Measurements from ENCODE around the gene TCEANC.

Gene TCEANC

DNA sequence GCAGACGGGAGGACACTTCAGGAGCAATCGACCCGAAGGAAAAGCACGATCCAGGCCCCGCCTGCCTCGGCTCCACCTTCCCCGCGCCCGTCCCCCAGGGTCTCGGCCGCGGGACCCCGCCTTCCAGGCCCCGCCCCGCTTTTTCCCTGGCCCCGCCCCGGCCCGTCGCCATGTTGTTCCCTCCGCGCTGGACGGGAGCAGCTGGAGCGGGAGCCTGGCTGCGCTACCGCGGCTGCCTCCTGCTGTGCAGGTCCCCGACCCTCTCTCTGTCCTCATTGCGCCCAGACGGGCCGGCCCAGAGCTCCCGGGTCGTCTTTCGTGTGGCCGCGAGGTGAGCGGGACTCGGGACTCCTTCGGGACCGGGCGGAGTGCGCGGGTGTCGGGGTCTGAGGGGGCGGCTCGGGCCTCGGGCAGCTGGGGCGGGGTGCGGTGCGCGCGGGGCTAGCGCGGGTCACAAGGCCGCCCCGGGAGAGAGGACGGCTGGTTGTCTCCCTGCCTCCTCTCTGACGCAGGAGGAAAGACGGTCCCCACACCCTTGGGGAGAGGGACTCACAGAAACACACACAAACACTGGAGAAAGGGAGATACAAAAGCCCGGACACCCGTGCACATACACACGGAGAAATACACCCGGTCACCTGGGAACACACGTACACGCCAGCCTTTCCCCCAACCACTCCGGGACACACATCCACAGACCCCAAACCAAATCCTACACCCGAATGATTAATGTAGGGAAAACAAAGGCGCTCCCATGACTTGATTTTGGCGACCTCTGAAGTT, 36.2 kb downstream of the TCEANC start, which contains the start of gene RAB9A:
Gene RAB9A (plus strand): TSS at position 171 of the 783 bp plus-strand sequence. CDS start 19,619 bp downstream, outside the sequence.
- Histone ChIP-seq H3K79me2 (peaks cover 22% of the 10 kb centered on the region), H3K27ac (peak within 1 kb of the TSS; percentile 95), H3K4me1 (no peaks in the 10 kb centered on the region), H3K36me3 (ENCODE audit: control insufficient read depth, insufficient read depth, low read length) (no peaks in the 10 kb centered on the region), H3K4me2 (ENCODE audit: low read length) (peak within 1 kb of the TSS; percentile 80), H3K9me3 (ENCODE audit: control insufficient read depth, low read length) (no peaks in the 10 kb centered on the region), H2AFZ (peak within 1 kb of the TSS; percentile 76), H3K9ac (peak within 1 kb of the TSS; percentile 69), H3K4me3 (ENCODE audit: low read depth, low read length) (peak within 1 kb of the TSS; percentile 91), H3K27me3 (ENCODE audit: control insufficient read depth, insufficient read depth, low read length) (no peaks in the 10 kb centered on the region)
- TF ChIP-seq, protein P1, sequence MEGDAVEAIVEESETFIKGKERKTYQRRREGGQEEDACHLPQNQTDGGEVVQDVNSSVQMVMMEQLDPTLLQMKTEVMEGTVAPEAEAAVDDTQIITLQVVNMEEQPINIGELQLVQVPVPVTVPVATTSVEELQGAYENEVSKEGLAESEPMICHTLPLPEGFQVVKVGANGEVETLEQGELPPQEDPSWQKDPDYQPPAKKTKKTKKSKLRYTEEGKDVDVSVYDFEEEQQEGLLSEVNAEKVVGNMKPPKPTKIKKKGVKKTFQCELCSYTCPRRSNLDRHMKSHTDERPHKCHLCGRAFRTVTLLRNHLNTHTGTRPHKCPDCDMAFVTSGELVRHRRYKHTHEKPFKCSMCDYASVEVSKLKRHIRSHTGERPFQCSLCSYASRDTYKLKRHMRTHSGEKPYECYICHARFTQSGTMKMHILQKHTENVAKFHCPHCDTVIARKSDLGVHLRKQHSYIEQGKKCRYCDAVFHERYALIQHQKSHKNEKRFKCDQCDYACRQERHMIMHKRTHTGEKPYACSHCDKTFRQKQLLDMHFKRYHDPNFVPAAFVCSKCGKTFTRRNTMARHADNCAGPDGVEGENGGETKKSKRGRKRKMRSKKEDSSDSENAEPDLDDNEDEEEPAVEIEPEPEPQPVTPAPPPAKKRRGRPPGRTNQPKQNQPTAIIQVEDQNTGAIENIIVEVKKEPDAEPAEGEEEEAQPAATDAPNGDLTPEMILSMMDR (IDR thresholded peaks at IDR 0.05) = no peak

DNA sequence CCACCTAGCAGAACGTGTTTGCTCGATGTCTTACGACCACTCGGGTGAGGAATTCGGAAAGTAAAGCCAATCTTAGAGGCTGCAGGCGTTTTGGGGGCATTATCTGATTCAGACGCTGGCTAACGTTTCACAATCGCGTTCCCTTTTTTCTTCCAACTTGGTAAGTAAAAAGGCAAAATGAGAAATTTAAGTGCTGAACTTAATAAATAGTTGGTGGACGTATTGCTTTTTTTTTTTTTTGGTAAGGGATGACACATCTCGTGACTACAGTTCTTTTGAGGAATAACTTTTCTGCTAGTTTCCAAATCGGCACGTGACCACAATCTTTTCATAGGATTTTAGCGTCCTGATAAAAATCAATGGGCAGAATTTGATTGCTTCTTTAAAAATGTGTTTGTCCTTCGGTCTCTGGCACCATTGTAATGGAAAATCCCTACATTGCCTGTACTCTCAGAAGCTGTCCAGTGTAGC, 36.8 kb downstream of the TCEANC start:
- Histone ChIP-seq H3K4me1 (no peaks in the 10 kb centered on the region), H3K27me3 (ENCODE audit: control insufficient read depth, insufficient read depth, low read length) (no peaks in the 10 kb centered on the region), H3K79me2 (peaks cover 27% of the 10 kb centered on the region), H3K9me3 (ENCODE audit: control insufficient read depth, low read length) (no peaks in the 10 kb centered on the region), H3K4me2 (ENCODE audit: low read length) (peak overlapping the region; percentile 80), H3K4me3 (ENCODE audit: low read depth, low read length) (peak overlapping the region; percentile 91), H3K9ac (peak overlapping the region; percentile 69), H2AFZ (peak overlapping the region; percentile 76), H3K36me3 (ENCODE audit: control insufficient read depth, insufficient read depth, low read length) (no peaks in the 10 kb centered on the region), H3K27ac (peak overlapping the region; percentile 95)
- TF ChIP-seq, protein P1 (IDR thresholded peaks at IDR 0.05) = no peak

DNA sequence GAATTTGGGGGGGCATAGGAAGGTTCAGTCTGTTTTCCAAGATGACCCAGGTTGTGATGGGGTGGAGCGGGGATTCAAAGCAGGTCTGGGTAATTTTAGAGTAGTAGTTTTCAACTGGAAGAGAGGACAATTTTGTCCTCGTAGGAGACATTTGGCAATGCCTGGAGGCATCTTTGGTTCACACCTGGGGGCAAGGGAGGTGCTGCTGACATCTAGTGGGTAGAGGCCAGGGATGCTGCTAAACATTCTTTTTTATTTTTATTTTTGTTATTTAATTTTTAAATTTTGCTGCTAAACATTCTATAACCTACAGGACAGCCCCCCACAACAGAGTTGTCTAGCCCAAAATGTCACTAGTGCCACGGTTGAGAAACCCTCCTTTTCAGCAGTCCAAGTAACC, 37.9 kb downstream of the TCEANC start:
- TF ChIP-seq, protein P1 (IDR thresholded peaks at IDR 0.05) = peak; percentile 21
- Histone ChIP-seq H3K4me2 (ENCODE audit: low read length) (peak overlapping the region; percentile 80), H3K27ac (no peak overlapping the region), H3K79me2 (peaks cover 35% of the 10 kb centered on the region), H3K4me3 (ENCODE audit: low read depth, low read length) (peak overlapping the region; percentile 91), H3K4me1 (peaks cover 2% of the 10 kb centered on the region), H3K27me3 (ENCODE audit: control insufficient read depth, insufficient read depth, low read length) (no peaks in the 10 kb centered on the region), H2AFZ (no peak overlapping the region), H3K9me3 (ENCODE audit: control insufficient read depth, low read length) (no peaks in the 10 kb centered on the region), H3K36me3 (ENCODE audit: control insufficient read depth, insufficient read depth, low read length) (no peaks in the 10 kb centered on the region), H3K9ac (no peak overlapping the region)

DNA sequence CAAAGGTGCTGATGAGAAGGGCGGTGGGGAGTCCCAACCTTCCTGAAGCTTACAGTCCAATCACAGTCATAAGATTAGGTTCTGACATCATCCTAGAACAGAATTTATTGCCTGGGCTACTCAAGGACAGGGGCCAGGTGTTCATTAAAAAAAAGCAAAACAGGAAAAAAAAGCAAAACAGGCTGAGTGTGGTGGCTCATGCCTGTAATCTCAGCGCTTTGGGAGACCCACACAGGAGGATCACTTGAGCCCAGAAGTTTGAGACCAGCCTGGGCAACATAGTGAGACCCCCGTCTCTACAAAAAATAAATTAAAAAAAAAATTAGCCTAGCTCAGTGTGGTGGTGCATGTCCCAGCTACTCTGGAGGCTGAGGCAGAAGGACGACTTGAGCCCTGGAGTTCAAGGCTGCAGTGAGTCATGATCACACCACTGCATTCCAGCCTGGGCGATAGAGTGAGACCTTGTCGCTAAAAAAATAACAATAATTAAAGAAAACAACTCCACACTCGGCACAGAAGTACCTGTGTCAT, 39.0 kb downstream of the TCEANC start:
- Histone ChIP-seq H3K27me3 (ENCODE audit: control insufficient read depth, insufficient read depth, low read length) (no peaks in the 10 kb centered on the region), H3K4me2 (ENCODE audit: low read length) (no peak overlapping the region), H2AFZ (no peak overlapping the region), H3K4me1 (peaks cover 2% of the 10 kb centered on the region), H3K9ac (no peak overlapping the region), H3K36me3 (ENCODE audit: control insufficient read depth, insufficient read depth, low read length) (no peaks in the 10 kb centered on the region), H3K9me3 (ENCODE audit: control insufficient read depth, low read length) (no peaks in the 10 kb centered on the region), H3K79me2 (peaks cover 39% of the 10 kb centered on the region), H3K27ac (no peak overlapping the region), H3K4me3 (ENCODE audit: low read depth, low read length) (no peak overlapping the region)
- TF ChIP-seq, protein P1 (IDR thresholded peaks at IDR 0.05) = no peak
